T-helper 1 cell (primary cell): Measurements from ENCODE around the gene LBHD1.

ENCODE experiments used
- DNase-seq, 5 donors: peaks; one replicate each; pipeline ENCODE4 v3.0.0-alpha.2; 2012 to 2020

LBHD1 gene

GRCh38 chr11:62613291-62613778, 58.7 kb downstream of the LBHD1 start:
- no peak for DNase-seq
